HEK293 (cell line): ENCODE measurements around the gene PNLIPRP1.

Source experiments
- GLIS2 ChIP-seq: fragments of 450-650 bp; formaldehyde crosslinking; IDR thresholded peaks from 2 replicates; pipeline ENCODE4 v1.5.1; 2016; ENCODE audit warnings: missing biosample characterization, missing genetic modification characterization
- HOXC10 ChIP-seq: sonication (generic); formaldehyde crosslinking; IDR thresholded peaks from 2 replicates; pipeline ENCODE4 v1.8.1; 2023; ENCODE audit warnings: mild to moderate bottlenecking, missing genetic modification reagents
- ZNF10 ChIP-seq: fragments of 450-650 bp; formaldehyde crosslinking; IDR thresholded peaks from 2 replicates; pipeline ENCODE4 v1.5.1; 2017; ENCODE audit warnings: missing biosample characterization, missing genetic modification characterization
- ZNF138 ChIP-seq: fragments of 450-650 bp; formaldehyde crosslinking; IDR thresholded peaks from 2 replicates; pipeline ENCODE4 v1.5.1; 2016; ENCODE audit warnings: missing biosample characterization, missing genetic modification characterization, borderline replicate concordance
- ZNF394 ChIP-seq: fragments of 450-650 bp; formaldehyde crosslinking; IDR thresholded peaks from 2 replicates; pipeline ENCODE4 v1.5.1; 2016; ENCODE audit warnings: missing biosample characterization, missing genetic modification characterization, mild to moderate bottlenecking, moderate library complexity, borderline replicate concordance
- ZNF501 ChIP-seq: fragments of 450-650 bp; formaldehyde crosslinking; IDR thresholded peaks from 2 replicates; pipeline ENCODE4 v1.5.1; 2016; ENCODE audit warnings: missing biosample characterization, missing genetic modification characterization
- ZNF558 ChIP-seq: fragments of 450-650 bp; formaldehyde crosslinking; IDR thresholded peaks from 2 replicates; pipeline ENCODE4 v1.5.1; 2016; ENCODE audit warnings: missing biosample characterization, missing genetic modification characterization
- ZNF596 ChIP-seq: fragments of 450-650 bp; IDR thresholded peaks from 2 replicates; pipeline ENCODE4 v1.5.0; 2018; ENCODE audit warnings: missing biosample characterization, mild to moderate bottlenecking, missing genetic modification characterization, moderate library complexity
- ZNF629 ChIP-seq: fragments of 450-650 bp; formaldehyde crosslinking; IDR thresholded peaks from 2 replicates; pipeline ENCODE4 v1.5.1; 2017; ENCODE audit warnings: missing biosample characterization, missing genetic modification characterization
- ZNF654 ChIP-seq: fragments of 450-650 bp; formaldehyde crosslinking; IDR thresholded peaks from 2 replicates; pipeline ENCODE4 v1.5.1; 2016; ENCODE audit warnings: low read depth, missing biosample characterization, missing genetic modification characterization
- ZSCAN30 ChIP-seq: fragments of 450-650 bp; IDR thresholded peaks from 2 replicates; pipeline ENCODE4 v1.5.1; 2018; ENCODE audit warnings: missing biosample characterization, mild to moderate bottlenecking, missing genetic modification characterization, moderate library complexity
- TF ChIP-seq, protein P1 (sequence below): fragments of 450-650 bp; formaldehyde crosslinking; IDR thresholded peaks from 2 replicates; pipeline ENCODE4 v1.5.1; 2016; ENCODE audit warnings: missing biosample characterization, missing genetic modification characterization
- TF ChIP-seq, protein P2 (sequence below): sonication (generic); formaldehyde crosslinking; IDR thresholded peaks from 2 replicates; pipeline ENCODE4 v1.8.1; 2022; ENCODE audit warnings: mild to moderate bottlenecking, moderate library complexity, missing genetic modification reagents

DNA sequence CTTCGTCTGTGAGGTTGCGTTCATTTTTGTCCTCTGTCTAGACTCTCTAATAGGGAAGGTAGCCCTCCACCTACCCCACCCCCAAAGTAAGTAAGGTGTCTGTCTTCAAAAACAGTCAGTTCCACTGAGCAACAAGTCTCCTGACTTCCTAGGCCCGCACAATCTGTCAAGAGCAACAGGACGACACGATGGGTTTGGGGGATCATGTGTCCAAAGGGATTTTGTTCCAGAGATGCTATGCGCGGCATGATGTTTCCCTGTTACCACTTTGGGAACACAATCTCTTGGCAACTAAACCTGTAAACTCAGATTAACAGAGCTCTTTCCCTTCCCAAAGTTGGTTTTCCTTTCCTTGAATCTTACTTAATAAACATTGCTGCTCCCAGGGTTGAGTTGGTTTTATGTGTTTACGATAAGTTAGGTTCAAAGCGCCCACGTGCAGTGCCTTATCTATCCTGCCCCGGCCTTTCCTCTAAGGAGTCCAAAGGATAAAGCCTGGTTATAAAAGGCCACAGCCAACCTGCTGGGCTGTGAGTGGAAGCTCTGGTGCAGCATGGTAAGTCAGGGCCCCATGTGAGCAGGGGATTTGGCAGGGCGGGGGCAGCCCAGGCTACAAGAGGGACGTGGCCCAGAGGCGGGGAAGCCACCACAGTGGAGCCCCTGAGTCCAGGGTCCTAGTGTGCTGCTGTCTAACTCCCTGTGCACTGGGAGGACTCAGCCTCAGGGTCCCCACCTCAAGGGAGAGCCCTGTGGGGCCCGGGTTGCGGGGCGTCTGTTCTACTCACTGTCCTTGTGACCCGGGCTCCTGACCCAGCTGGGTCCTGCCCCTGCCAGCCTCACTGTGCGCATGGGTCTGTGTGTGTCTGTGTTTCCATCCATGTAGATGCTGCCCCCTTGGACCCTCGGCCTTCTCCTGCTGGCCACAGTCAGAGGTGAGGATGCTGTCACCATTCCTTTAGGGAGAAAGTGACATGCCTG, 30.0 kb downstream of the PNLIPRP1 start, which contains the start of gene PNLIPRP2:
- no peak for TF ChIP-seq ZNF501
- no peak for TF ChIP-seq GLIS2 (tag by site-specific recombination)
- TF ChIP-seq, protein P1, sequence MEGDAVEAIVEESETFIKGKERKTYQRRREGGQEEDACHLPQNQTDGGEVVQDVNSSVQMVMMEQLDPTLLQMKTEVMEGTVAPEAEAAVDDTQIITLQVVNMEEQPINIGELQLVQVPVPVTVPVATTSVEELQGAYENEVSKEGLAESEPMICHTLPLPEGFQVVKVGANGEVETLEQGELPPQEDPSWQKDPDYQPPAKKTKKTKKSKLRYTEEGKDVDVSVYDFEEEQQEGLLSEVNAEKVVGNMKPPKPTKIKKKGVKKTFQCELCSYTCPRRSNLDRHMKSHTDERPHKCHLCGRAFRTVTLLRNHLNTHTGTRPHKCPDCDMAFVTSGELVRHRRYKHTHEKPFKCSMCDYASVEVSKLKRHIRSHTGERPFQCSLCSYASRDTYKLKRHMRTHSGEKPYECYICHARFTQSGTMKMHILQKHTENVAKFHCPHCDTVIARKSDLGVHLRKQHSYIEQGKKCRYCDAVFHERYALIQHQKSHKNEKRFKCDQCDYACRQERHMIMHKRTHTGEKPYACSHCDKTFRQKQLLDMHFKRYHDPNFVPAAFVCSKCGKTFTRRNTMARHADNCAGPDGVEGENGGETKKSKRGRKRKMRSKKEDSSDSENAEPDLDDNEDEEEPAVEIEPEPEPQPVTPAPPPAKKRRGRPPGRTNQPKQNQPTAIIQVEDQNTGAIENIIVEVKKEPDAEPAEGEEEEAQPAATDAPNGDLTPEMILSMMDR = no peak
- TF ChIP-seq ZNF629 = no peak
- no peak for TF ChIP-seq ZNF654 (tag by site-specific recombination)
- no peak for TF ChIP-seq ZNF138 (tag by site-specific recombination)
- no peak for TF ChIP-seq ZNF394 (tag by site-specific recombination)
- no peak for TF ChIP-seq ZNF10 (tag by site-specific recombination)
- no peak for TF ChIP-seq ZNF558 (tag by site-specific recombination)
- TF ChIP-seq ZNF596 (tag by site-specific recombination) = no peak
- TF ChIP-seq ZSCAN30 = no peak
- TF ChIP-seq HOXC10 (CRISPR knock-in tag) = no peak
- TF ChIP-seq, protein P2, sequence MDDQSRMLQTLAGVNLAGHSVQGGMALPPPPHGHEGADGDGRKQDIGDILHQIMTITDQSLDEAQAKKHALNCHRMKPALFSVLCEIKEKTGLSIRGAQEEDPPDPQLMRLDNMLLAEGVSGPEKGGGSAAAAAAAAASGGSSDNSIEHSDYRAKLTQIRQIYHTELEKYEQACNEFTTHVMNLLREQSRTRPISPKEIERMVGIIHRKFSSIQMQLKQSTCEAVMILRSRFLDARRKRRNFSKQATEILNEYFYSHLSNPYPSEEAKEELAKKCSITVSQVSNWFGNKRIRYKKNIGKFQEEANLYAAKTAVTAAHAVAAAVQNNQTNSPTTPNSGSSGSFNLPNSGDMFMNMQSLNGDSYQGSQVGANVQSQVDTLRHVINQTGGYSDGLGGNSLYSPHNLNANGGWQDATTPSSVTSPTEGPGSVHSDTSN (CRISPR knock-in tag) = no peak
